Trophoblast cell (in vitro differentiated cells and primary cell): Measurements from ENCODE around the gene SELENOP.

Experiments used
- DNase-seq, 2 donors: peaks; one replicate each; pipeline ENCODE4 v3.0.0-alpha.2; 2016
- H2AFZ ChIP-seq: 2 replicates; pipeline ENCODE4 v1.6.1; 2013; ENCODE audit warnings: low read length, moderate library complexity, mild to moderate bottlenecking; ENCODE audit not compliant: insufficient read depth, poor library complexity
- H2AK5ac ChIP-seq: 2 replicates; pipeline ENCODE4 v1.6.1; 2013; ENCODE audit warnings: mild to moderate bottlenecking, low read length
- H2BK120ac ChIP-seq: 2 replicates; pipeline ENCODE4 v1.6.1; 2013; ENCODE audit warnings: low read length, mild to moderate bottlenecking, moderate library complexity; ENCODE audit not compliant: insufficient read depth, poor library complexity
- H2BK12ac ChIP-seq: 2 replicates; pipeline ENCODE4 v1.6.1; 2013; ENCODE audit warnings: mild to moderate bottlenecking, low read length, moderate library complexity
- H2BK5ac ChIP-seq: 2 replicates; pipeline ENCODE4 v1.6.1; 2013; ENCODE audit warnings: low read length, low read depth, moderate library complexity, mild to moderate bottlenecking; ENCODE audit not compliant: poor library complexity
- H3K14ac ChIP-seq: 2 replicates; pipeline ENCODE4 v1.6.1; 2013; ENCODE audit warnings: mild to moderate bottlenecking, low read length
- H3K18ac ChIP-seq: 2 replicates; pipeline ENCODE4 v1.6.1; 2013; ENCODE audit warnings: mild to moderate bottlenecking, low read length
- H3K23ac ChIP-seq: 2 replicates; pipeline ENCODE4 v1.6.1; 2013; ENCODE audit warnings: low read length
- H3K27ac ChIP-seq: 2 replicates; pipeline ENCODE4 v1.5.1; 2013; ENCODE audit warnings: low read depth, mild to moderate bottlenecking, inconsistent platforms, low read length, moderate library complexity
- H3K27me3 ChIP-seq: 2 replicates; pipeline ENCODE4 v1.6.1; 2013; ENCODE audit warnings: inconsistent platforms, mild to moderate bottlenecking, low read length, moderate library complexity; ENCODE audit not compliant: insufficient read depth
- H3K36me3 ChIP-seq, 2 experiments: 1 replicate in 1 of 2; 2 replicates in 1 of 2; pipeline ENCODE4 v1.6.1; 2013; ENCODE audit warnings: low read length in 2 of 2, mild to moderate bottlenecking in 2 of 2, moderate library complexity in 1 of 2; ENCODE audit not compliant: insufficient read depth in 2 of 2, control insufficient read depth in 1 of 2
- H3K4ac ChIP-seq: 2 replicates; pipeline ENCODE4 v1.6.1; 2013; ENCODE audit warnings: low read depth, mild to moderate bottlenecking, low read length, moderate library complexity
- H3K4me1 ChIP-seq, 2 experiments: 1 replicate in 1 of 2; 2 replicates in 1 of 2; pipeline ENCODE4 v1.6.1; 2013; ENCODE audit warnings: low read length in 2 of 2, mild to moderate bottlenecking in 2 of 2, moderate library complexity in 1 of 2; ENCODE audit not compliant: insufficient read depth in 2 of 2, control insufficient read depth in 1 of 2
- H3K4me2 ChIP-seq: 2 replicates; pipeline ENCODE4 v1.6.1; 2013; ENCODE audit warnings: inconsistent platforms, mild to moderate bottlenecking, low read length, moderate library complexity
- H3K4me3 ChIP-seq: 2 replicates; pipeline ENCODE4 v1.5.1; 2013; ENCODE audit warnings: mild to moderate bottlenecking, low read depth, low read length, inconsistent platforms
- H3K79me1 ChIP-seq: one replicate; pipeline ENCODE4 v1.6.1; 2013; ENCODE audit warnings: low read length
- H3K79me2 ChIP-seq: 2 replicates; pipeline ENCODE4 v1.6.1; 2013; ENCODE audit warnings: low read length, mild to moderate bottlenecking; ENCODE audit not compliant: control insufficient read depth, insufficient read depth, poor library complexity
- H3K9ac ChIP-seq: 2 replicates; pipeline ENCODE4 v1.6.1; 2013; ENCODE audit warnings: mild to moderate bottlenecking, low read length
- H3K9me3 ChIP-seq: 2 replicates; pipeline ENCODE4 v1.6.1; 2013; ENCODE audit warnings: low read depth, mild to moderate bottlenecking, control low read depth, inconsistent platforms, low read length; ENCODE audit not compliant: insufficient read depth
- H4K12ac ChIP-seq: 2 replicates; pipeline ENCODE4 v1.6.1; 2013; ENCODE audit warnings: low read depth, mild to moderate bottlenecking, low read length, moderate library complexity
- H4K8ac ChIP-seq: 2 replicates; pipeline ENCODE4 v1.6.1; 2013; ENCODE audit warnings: low read depth, mild to moderate bottlenecking, low read length, moderate library complexity
- H4K91ac ChIP-seq: one replicate; pipeline ENCODE4 v1.6.1; 2013; ENCODE audit warnings: low read depth, mild to moderate bottlenecking, low read length, moderate library complexity
- WGBS: extraction: QIAGEN DNeasy Blood & Tissue Kit; methylation state at CpG from one replicate; pipeline ENCODE4 v1.1.7; 2013; ENCODE audit warnings: missing lambda C conversion rate; ENCODE audit not compliant: insufficient read length, insufficient coverage; ENCODE audit errors: extremely low coverage; 5-methylcytosine and 5-hydroxymethylcytosine counted together

SELENOP gene

DNA sequence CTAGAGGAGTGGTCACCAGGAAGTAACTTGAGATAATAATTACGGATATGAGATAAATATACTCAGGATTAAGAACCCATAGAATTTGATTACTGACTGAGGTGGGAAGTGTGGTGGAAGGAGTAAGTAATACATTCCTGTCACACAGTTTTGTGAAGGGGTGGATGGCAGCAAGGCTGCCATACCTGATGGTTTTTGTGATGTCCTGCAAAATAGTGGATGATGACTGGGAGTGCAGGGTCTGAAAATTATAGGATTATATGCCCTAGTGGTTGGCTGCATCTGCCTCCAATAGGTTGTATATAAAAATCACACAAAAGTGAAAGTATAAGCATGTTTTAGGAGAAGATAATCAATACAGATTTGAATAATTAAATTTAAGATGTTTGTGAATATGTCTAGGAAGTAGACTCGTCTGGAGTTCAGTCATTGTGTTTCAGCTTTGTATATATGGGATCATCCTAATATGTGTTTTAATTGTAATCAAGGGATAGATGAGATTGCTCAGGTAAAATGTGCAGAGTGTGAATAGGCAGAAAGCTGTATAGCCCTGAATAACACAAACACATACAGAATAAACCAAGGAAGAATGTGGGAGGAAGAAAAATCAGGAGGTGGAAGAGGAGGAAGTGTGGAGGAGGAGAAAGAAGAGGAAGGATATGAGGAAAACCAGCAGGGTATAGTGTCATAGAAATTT is 5.5 kb downstream of the SELENOP start:
- H3K79me1 ChIP-seq: no peaks in the 10 kb centered on the region
- H3K9ac ChIP-seq: no peak overlapping the region
- H4K8ac ChIP-seq: no peak overlapping the region
- no CpG with 5 or more reads among the region's 2 CpGs for WGBS
- no peak overlapping the region for H3K18ac ChIP-seq
- no peak overlapping the region for H3K23ac ChIP-seq
- no peaks in the 10 kb centered on the region for H3K9me3 ChIP-seq
- H4K91ac ChIP-seq: no peak overlapping the region
- no peaks in the 10 kb centered on the region for H3K36me3 ChIP-seq
- no peak overlapping the region for H2AFZ ChIP-seq
- no peak overlapping the region for H4K12ac ChIP-seq
- H3K79me2 ChIP-seq: no peaks in the 10 kb centered on the region
- H3K14ac ChIP-seq: no peak overlapping the region
- no peak overlapping the region for H3K4me3 ChIP-seq
- no peaks in the 10 kb centered on the region for H3K4me1 ChIP-seq
- no peak for DNase-seq
- no peaks in the 10 kb centered on the region for H3K27me3 ChIP-seq
- no peak overlapping the region for H2BK120ac ChIP-seq
- no peak overlapping the region for H3K4ac ChIP-seq
- no peak overlapping the region for H2BK12ac ChIP-seq
- no peak overlapping the region for H2AK5ac ChIP-seq
- no peak overlapping the region for H2BK5ac ChIP-seq
- H3K4me2 ChIP-seq: no peak overlapping the region
- no peak overlapping the region for H3K27ac ChIP-seq

DNA sequence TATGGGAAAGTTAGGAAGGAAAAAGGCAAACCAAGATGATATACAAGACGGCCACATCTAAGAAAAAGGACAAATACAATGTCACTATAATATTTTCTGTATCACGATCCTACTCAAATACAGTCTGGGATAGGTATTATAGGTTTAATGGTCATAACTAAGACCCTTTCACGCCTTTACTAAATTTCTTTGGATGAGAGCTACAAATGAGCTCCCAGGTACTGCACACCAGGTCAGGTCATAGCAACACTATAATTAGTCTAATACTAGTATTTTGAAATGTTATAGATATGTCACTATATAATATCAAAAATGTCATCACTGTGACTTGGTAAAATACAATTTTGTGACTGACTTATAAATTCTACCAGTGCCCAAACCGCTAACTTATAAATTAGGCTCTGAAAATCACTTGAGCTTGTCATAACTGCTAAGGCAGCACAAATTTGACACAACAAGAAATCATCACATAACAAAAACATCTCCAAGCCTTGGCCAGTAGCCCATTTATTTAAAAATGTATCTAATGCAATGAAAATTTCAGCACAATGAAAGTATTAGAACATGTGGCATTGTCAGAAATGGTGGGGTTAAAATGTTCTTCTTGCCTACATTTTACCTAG is 6.9 kb downstream of the SELENOP start:
- H3K27me3 ChIP-seq: no peaks in the 10 kb centered on the region

DNA sequence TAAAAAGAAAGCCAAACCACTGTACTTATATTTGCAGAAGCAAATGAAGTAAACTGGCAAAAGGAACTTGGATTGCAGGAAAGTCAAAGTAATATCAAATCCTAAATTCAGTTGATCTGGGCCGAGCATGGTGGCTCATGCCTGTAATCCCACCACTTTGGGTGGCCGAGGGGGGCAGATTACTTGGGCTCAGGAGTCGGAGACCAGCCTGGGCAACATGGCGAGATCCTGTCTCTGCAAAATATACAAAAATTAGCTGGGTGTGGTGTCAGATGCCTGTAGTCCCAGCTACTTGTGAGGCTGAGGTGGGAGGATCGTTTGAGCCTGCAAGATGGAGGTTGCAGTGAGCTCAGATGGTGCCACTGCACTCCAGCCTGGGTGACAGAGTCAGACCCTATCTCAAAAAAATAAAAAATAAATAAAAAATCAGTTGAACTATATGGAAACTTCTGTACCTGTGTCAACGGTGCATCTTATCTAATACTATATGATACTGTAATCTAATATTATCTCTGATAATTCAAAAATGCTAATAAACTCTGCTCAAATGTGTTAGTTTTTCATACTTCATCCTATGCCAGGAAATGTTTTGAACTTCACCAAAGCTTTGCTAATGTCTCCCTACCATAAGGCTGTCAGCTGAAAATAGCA is 10.1 kb downstream of the SELENOP start:
- Histone ChIP-seq H4K91ac (no peak overlapping the region), H2BK12ac (no peak overlapping the region), H3K79me1 (no peaks in the 10 kb centered on the region), H3K27me3 (no peaks in the 10 kb centered on the region), H3K79me2 (no peaks in the 10 kb centered on the region), H3K9me3 (no peaks in the 10 kb centered on the region), H2BK120ac (no peak overlapping the region), H3K4me1 (no peaks in the 10 kb centered on the region), H4K8ac (no peak overlapping the region), H2AK5ac (no peak overlapping the region), H3K4ac (no peak overlapping the region), H3K4me3 (no peak overlapping the region), H3K9ac (no peak overlapping the region), H3K36me3 (peaks cover 0 to 3% of the 10 kb centered on the region in 2 experiments), H3K14ac (no peak overlapping the region), H2BK5ac (no peak overlapping the region), H3K27ac (no peak overlapping the region), H2AFZ (no peak overlapping the region), H3K4me2 (no peak overlapping the region), H4K12ac (no peak overlapping the region), H3K23ac (no peak overlapping the region), H3K18ac (no peak overlapping the region)
- no CpG with 5 or more reads among the region's 6 CpGs for WGBS
- DNase-seq: no peak

More for the DNA sequence above, 6.9 kb downstream of the SELENOP start:
- Histone ChIP-seq H3K23ac (no peak overlapping the region), H3K18ac (no peak overlapping the region), H3K9me3 (no peaks in the 10 kb centered on the region), H3K36me3 (peaks cover 0 to 3% of the 10 kb centered on the region in 2 experiments), H3K4me3 (no peak overlapping the region), H2AK5ac (no peak overlapping the region), H3K4me1 (no peaks in the 10 kb centered on the region), H4K12ac (no peak overlapping the region), H2BK5ac (no peak overlapping the region), H2AFZ (no peak overlapping the region), H3K4me2 (no peak overlapping the region), H4K91ac (no peak overlapping the region), H3K79me2 (no peaks in the 10 kb centered on the region), H3K27ac (no peak overlapping the region), H3K79me1 (no peaks in the 10 kb centered on the region), H3K9ac (no peak overlapping the region), H4K8ac (no peak overlapping the region), H3K4ac (no peak overlapping the region), H2BK120ac (no peak overlapping the region), H3K14ac (no peak overlapping the region), H2BK12ac (no peak overlapping the region)
- no peak for DNase-seq
- no CpG with 5 or more reads among the region's 4 CpGs for WGBS

DNA sequence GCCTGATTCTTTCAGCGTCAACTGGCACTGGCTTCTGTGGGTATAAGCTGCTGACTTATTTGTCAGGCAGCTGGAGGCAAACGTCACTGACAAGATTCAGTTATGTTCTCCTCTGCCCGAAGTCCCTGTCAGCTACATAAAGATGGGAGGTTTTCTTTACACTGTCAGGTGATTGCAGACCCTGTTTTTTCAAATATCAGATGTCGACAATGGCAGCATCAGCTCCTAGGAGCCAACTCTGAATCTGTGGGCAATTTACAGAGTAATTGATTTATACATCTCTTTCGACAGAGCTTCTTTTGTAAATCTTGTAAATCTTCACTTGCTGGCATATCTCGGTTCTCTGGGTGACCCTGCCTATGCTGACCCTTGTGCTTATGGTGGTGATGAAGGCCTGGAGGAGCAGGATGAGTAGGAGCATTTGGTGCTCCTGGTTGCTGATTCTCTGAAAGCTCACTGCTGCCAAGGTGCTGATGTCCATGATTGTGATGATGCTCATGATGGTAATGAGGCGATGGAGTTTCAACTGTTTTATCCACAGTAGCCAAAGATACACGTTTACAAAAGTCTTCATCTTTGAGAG is 10.9 kb downstream of the SELENOP start:
- DNase-seq: no peak
- H3K79me2 ChIP-seq: no peaks in the 10 kb centered on the region
- no CpG with 5 or more reads among the region's 8 CpGs for WGBS

More for the DNA sequence above, 10.9 kb downstream of the SELENOP start:
- H4K8ac ChIP-seq: no peak overlapping the region
- no peak overlapping the region for H2AFZ ChIP-seq
- H3K4me3 ChIP-seq: no peak overlapping the region
- H3K27me3 ChIP-seq: no peaks in the 10 kb centered on the region
- no peak overlapping the region for H2BK12ac ChIP-seq
- H2BK120ac ChIP-seq: no peak overlapping the region
- no peak overlapping the region for H3K4me2 ChIP-seq
- H3K4ac ChIP-seq: no peak overlapping the region
- H3K79me1 ChIP-seq: no peaks in the 10 kb centered on the region
- H3K14ac ChIP-seq: no peak overlapping the region
- no peaks in the 10 kb centered on the region for H3K4me1 ChIP-seq
- H3K36me3 ChIP-seq: peaks cover 0 to 3% of the 10 kb centered on the region in 2 experiments
- no peak overlapping the region for H4K91ac ChIP-seq
- no peak overlapping the region for H3K18ac ChIP-seq
- no peak overlapping the region for H2AK5ac ChIP-seq
- no peak overlapping the region for H4K12ac ChIP-seq
- no peak overlapping the region for H3K27ac ChIP-seq
- no peak overlapping the region for H3K23ac ChIP-seq
- no peaks in the 10 kb centered on the region for H3K9me3 ChIP-seq
- H2BK5ac ChIP-seq: no peak overlapping the region
- H3K9ac ChIP-seq: no peak overlapping the region
